ENCODE measurements around the gene CGB8. TPM values are rescaled to one million over a fixed set of nuclear protein-coding genes. Genes with fewer than 3 reads are reported as not detected.
"Not testable (repeated sequence)": the region's sequence is repeated elsewhere in the genome, so short reads cannot be mapped to it uniquely, and the experiment has no call there.

Gene CGB8
- total RNA-seq, 1 experiment from 2014 or later = not detected

GRCh38 chr19:49030323-49030722 lies 18.6 kb downstream of the CGB8 start:
- DNase-seq (ENCODE audit: low read depth) = not testable (repeated sequence)

GRCh38 chr19:49029749-49030148 lies 19.2 kb downstream of the CGB8 start:
- not testable (repeated sequence) for DNase-seq (ENCODE audit: low read depth)

- not testable (repeated sequence) for DNase-seq (ENCODE audit: low read depth)
Measured at GRCh38 chr19:49028686-49029085, 20.2 kb downstream of the CGB8 start.

GRCh38 chr19:49025599-49025998 lies 23.3 kb downstream of the CGB8 start:
- not testable (repeated sequence) for DNase-seq (ENCODE audit: low read depth)

GRCh38 chr19:49025088-49025487 lies 23.8 kb downstream of the CGB8 start:
- not testable (repeated sequence) for DNase-seq (ENCODE audit: low read depth)

GRCh38 chr19:49024233-49024632 lies 24.7 kb downstream of the CGB8 start, which contains the start of gene CGB3:
Gene CGB3, minus strand, starts transcription at chr19:49024333. Its CDS starts 362 bp downstream, at chr19:49023971.
- DNase-seq (ENCODE audit: low read depth) = not testable (repeated sequence)

GRCh38 chr19:49022116-49022515 lies 26.8 kb downstream of the CGB8 start:
- no peak for DNase-seq (ENCODE audit: low read depth)

GRCh38 chr19:49020931-49021895 lies 27.7 kb downstream of the CGB8 start:
- peak; percentile 70 for DNase-seq (ENCODE audit: low read depth)

- DNase-seq (ENCODE audit: low read depth) = no peak
Measured at GRCh38 chr19:49020342-49020741, 28.6 kb downstream of the CGB8 start.

- DNase-seq (ENCODE audit: low read depth) = peak; percentile 62
Measured at GRCh38 chr19:49019242-49019932, 29.5 kb downstream of the CGB8 start.

GRCh38 chr19:49018388-49019241 lies 30.3 kb downstream of the CGB8 start:
- DNase-seq (ENCODE audit: low read depth) = not testable (repeated sequence)

- DNase-seq (ENCODE audit: low read depth) = peak; percentile 55
Measured at GRCh38 chr19:49017666-49018351, 31.1 kb downstream of the CGB8 start.

GRCh38 chr19:49017041-49017665 lies 31.8 kb downstream of the CGB8 start, which contains the start of gene LHB:
Gene LHB, minus strand, starts transcription at chr19:49017091. Its CDS starts 10 bp downstream, at chr19:49017081.
- DNase-seq (ENCODE audit: low read depth) = no peak

GRCh38 chr19:49016067-49016839 lies 32.7 kb downstream of the CGB8 start:
- DNase-seq (ENCODE audit: low read depth) = no peak

GRCh38 chr19:49014870-49015255 lies 34.0 kb downstream of the CGB8 start:
- DNase-seq (ENCODE audit: low read depth) = no peak

GRCh38 chr19:49014123-49014869 lies 34.6 kb downstream of the CGB8 start:
- DNase-seq (ENCODE audit: low read depth) = peak; percentile 23

GRCh38 chr19:49011194-49011593 lies 37.7 kb downstream of the CGB8 start:
- DNase-seq (ENCODE audit: low read depth) = no peak

- DNase-seq (ENCODE audit: low read depth) = no peak
Measured at GRCh38 chr19:49010453-49010852, 38.5 kb downstream of the CGB8 start.

GRCh38 chr19:49009828-49010227 lies 39.1 kb downstream of the CGB8 start:
- DNase-seq (ENCODE audit: low read depth) = no peak

All from RPMI7951 (cell line).